HG03575 (cell line): ENCODE measurements around the gene RPGR.
A peak's percentile ranks its signal among the peaks of the same experiment; 100 is the strongest.

Experiments
- ATAC-seq: cut with Tn5 transposase; IDR thresholded peaks from one replicate; pipeline ENCODE4 v1.9.1; 2021; ENCODE audit not compliant: unreplicated experiment, insufficient number of reproducible peaks, low FRiP score; ENCODE audit errors: extremely low read depth

RPGR gene

DNA sequence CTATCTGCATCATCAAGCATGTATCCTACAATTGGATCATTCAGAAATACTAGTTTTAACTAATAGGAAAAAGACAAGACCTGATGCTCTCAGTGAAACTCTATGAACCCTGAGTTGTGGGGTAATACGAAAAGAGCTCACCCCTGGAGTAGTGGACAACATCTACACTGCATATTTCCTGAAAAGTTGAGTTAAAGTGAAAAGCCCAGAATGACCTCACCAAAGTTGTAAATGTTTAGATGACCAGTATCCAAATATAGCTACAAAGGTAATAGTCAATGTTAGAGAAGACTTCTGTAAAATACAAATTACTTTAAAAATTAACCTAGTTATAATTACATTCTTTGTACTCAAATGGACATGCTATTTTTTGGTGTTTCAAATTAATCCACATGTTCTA, 53.9 kb downstream of the RPGR start:
- ATAC-seq, result no peak

DNA sequence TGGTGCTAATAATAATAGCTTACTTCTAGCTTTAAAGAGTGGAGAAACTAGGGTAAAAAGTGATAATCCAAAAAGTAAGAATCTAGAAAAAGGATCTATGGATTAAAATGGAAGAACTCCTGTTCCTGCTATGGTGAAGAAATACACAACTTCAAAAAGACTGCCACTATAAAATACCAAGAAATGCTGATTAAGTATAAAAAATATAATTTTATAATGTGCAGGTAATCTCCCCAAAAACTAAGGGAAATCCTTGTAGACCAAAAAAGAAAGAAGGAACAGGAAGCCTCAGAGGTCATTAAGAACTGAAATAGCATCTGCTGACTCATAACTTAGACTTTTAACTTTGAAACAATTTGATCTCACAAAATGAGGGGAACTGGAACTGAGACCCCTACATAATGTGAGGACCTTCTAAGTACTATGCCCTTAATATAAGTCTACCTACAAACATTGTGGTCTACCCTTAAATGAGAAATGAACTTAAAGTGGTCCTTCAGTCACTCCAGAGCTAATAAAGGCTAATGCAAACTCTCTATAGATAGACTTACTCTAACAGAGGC, 56.1 kb downstream of the RPGR start:
- peak; percentile 67 for ATAC-seq

DNA sequence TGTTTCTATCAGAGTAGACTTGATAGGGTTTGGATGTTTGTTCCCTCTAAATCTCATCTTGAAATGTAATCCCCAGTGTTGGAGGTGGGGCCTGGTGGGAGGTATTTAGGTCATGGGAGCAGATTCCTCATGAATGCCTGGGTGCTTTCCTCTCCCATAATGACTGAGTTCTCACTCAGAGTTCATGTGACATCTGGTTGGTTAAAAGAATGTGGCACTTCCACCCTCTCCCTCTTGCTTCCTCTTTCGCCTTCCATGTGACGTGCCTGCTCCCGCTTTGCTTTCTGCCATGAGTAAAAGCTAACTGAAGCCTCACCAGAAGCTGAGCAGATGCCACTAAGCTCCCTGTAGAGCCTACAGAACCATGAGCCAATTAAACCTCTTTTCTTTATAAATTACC, 59.3 kb downstream of the RPGR start:
- no peak for ATAC-seq

DNA sequence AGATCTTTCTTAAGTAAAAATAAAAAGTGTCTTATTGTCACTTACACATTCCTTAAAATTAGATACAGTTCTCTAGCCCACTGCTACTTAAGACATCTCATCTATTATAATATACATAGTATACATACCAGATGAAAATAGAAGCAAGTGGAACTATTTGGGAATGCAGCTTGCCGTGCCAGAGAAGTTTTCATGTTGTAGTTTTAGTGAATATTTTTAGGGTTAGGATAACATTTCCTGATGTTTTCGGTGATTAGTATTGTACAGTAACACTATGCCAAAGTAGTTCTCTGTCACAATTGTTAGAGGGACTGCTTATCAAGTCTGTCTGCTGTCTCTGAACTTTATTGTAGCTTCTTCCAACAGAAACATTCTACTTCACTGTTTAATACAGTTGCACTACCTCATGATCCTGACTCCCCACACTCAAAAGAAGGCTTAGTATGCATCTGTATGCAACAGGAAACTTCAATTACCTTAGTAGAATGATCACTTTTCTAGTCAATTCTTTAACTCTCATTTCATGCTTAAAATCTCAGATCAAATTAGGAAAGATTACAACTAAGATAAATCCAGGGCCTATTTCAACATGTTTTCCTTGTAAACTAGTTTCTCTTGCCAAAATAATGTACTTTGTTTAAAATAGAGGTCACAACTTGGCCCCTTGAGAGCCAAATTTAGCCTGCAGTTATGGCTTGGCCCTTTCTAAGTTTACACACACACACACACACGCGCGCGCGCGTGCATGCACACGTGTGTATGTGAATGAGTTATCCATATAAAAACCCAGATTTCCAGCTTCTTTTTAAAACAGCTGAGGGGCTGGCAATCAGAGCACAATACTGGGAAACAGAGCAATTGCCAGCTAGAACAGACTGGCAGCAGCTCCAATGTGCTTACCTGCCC, 64.3 kb downstream of the RPGR start:
- ATAC-seq, result no peak

DNA sequence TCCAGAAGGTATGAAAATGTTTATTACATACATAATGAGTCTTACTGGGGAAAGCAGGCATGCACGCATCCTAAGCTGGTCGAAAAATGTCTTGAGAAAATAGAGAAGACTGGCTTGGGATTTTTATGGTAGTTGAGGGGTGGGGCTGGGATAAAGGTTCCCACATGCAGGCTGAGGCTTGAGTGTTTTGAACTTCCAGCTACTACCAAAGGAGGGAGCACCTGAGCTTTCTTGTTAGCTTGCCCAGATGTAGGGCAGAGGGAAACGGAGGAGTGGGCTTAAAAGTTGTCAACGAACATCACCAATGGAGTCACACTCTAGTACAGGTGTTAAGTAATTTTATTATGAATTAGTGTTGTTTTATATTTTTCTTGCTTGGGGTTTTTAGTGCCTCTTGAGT, 67.1 kb downstream of the RPGR start:
- ATAC-seq, result no peak

DNA sequence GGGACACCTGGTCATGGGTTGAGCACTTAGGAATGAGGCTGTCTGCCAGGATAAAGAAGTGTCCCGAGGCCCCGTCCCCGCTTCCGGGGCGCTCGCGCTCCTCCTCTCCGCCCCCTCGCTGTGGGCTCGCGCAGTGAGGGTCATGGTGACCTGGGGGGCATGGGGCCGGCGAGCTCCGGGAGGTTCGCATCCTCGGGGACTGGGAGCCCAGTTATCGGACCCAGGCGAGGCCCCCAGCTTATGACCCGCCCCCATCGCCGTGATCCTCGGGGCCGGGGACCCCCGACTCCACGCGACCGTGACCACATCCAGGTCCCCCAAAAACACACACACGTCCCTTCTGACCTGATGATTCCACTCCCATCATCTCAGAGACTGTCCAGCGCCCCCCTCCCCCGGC, 71.3 kb downstream of the RPGR start:
- no peak for ATAC-seq

DNA sequence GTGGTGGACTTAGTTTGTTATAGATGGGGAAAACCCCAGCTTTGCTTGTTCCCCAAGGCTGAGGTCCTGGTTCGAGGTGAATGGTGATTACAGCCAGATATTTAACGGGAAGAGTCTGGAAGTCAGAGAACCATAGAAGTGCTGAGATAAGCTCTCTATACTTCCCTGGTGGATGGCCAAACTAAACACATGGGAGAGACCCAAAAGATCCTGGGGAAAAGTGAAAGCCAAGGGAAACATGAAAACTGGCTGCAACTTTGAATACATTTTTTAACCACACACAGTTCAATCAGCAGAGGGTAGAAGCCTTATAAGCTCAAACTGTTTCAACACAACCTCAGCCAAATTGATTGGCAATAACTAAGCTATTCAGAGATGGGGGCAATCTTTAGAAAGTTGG, 77.3 kb downstream of the RPGR start:
- ATAC-seq, result no peak

DNA sequence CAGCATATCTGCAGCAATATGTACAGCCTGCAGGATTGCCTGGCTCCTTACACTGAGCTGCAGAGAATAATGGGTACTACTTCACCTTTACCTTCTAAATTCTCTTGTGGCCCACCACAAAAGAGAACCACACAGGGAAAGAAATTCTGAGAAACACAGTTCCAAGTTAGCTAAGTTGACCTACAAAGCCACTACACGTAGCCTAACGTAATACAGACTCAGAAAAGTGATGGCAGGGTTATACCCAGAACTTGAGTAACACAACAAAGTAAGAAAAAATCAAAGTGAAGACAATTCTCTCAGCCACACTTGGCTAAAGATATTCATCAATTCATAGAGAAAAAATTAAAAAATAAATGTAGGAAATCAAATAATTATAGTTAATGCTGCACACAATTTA, 80.3 kb downstream of the RPGR start:
- ATAC-seq, result no peak

DNA sequence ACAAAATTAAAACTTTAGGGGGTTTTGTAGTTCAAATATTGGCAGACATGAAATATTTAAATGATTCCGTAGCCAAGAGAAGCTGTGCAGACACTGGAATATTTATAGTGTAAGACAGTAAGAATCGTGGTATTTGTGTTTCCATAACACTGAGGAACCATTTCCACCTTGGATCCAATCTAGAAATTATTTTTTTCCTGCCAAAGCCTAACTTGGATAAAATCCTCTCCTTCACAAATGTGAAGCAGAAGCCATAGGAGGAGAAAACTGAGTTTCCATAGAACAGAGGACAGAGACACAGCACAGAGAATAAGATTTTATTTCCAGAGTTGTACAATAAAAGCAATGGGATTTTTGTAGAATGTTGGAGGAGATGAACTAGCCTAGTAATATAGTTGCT, 86.8 kb downstream of the RPGR start:
- ATAC-seq, result no peak

DNA sequence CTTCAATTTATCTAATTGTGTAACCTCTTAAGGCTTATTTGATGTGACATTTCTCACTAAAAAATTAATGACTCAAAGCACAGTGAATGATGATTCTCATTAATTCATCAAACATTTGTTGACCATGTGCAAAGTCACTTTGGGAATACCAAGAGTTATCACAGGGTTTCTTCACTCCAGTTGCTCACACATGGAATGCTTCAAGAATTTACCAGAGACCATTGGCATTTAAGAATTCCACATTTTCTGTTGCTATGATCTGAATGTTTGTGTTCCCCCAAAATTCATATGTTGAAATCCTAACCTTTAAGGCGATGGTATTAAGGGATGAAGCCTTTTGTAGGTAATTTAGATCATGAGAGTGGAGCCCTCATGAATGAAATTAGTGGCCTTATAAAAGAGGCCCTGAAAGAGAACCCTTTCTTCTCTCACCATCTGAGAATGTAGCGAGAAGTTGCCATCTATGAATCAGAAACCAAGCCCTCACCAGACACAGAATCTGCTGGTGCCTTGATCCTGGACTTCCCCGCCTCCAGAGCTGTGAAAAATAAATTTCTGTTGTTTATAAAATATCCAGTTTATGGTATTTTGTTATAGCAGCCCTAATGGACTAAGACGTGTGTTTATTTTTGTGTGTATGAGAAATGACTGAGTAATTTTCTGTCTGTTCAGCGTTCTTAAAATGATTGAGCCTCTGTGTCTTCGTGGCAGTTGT, 90.3 kb downstream of the RPGR start:
- ATAC-seq, result no peak

DNA sequence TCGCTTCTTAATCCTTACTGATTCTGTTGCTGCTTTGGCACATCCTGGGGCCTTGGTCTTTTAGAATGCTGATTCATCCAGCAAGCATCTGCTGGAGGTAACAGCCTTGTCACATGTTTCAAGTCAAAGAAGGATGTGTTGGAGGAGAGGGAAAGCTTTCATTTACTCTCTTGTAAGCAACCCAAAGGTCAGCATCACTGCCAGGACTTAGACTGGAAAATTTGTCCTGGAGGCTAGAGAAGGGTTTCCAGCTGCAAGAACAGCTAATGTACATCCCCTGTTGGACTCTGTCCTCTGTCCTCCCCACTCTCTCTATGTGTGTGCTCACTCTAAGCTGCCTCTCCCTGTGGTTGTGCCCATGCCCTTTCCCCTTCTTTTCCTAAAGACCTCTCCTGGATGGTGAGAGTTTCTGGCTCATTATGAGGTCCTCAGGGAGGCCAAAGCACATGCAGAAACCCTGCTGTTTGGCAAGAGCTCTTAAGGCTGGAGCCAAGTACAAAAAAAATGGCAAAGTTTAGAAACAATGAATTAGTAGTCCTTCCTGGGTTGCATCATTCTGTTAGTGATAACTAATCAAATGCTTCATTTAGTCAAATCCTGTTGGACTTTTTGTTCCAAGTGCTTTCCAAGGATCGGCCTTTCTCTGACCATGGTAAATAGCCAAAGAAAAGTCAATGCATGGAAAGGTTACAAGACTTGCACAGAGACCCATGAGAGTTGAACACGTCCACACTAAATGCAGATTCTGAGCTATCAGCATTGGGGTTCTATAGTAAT, 93.2 kb downstream of the RPGR start:
- no peak for ATAC-seq

DNA sequence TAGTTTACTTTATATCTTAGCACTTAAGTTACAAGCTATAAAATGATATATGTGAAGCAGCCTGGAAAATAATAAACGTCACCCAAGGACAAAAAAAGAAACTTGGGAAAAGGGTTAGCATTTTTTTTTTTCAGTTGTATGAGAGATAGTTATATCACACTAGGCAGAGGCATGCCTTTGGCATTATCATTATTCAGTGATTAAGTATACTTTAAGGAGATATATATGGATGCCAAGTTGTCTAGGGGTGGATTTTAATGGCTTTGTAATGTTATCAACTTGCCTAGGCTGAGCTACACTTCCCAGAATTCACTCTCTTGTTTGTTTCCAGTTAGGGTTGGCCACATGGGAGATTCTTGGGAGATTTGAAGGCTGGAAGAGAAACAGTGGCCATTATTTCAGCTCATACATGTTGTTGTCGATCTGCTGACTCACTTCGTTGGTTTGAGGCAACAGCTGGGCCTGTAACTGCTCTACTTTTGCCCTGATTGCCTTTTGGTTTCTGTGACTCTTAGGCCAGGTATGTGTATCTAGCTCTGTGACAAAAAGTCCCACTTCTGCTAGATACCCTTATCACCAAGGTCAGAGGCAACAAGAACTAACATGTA, 95.1 kb downstream of the RPGR start:
- ATAC-seq, result no peak

DNA sequence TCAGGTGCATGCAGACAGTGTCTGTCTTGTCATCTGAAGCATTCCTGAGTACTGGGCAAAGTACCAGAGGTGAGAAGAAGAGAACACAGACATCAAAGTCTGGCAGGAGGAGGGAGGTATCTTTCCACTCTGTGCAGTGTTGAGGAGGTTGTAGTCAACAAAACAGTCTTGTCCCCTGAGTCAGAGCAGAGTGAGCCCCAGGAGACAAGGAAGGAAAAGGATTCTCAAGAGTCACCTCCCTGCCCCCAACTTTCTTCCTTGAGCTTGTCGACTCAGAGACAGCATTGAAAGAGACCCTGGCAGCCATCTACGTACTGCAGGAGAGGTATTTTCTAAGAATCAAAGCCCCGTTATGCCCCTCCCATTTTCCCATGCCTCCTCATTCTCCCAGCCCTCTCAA, 102.2 kb downstream of the RPGR start:
- ATAC-seq, result no peak

DNA sequence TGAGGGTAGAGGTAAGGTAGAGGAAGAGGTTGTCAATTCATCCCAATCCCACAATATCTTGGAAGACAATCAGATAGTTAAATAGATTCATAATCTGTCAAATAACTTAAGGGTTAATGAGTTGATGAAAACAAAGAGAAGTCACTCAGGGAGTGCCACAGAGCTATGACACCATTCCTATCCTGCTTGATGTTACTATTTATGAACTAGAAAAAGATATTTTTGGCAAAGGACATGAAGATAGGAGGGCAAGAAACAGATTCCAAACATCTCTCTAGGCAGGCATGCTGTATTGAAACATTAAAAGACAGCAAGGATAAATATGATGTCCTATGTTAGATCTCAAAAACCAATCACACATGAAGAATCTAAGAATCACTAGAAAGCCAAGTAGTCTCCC, 103.1 kb downstream of the RPGR start:
- ATAC-seq, result no peak

DNA sequence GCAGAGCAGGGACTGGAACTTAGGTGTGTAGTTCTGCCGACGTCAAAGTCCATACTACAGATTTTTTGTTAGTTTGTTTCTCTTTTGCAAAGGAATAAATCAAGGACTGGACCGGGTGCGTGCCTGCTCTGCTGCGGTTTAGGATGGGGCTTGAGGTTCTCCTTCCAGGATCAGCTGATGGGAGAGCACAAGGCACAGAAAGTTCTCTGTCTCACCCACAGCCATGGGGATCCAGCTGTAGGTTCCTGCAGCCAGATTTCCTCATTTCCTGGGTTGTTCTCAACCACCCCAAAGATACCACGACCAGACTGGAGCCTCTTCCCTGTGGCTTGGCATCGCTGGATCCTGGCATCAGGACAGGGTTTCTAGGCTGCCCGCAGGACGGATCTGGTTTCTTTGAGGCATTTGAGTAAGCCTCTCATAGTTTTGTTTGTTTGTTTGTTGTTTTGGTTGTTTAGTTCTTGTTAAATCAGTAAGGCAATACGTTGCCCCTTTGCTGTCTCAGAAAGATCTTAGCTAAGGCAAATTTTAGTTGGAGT, 105.8 kb downstream of the RPGR start:
- no peak for ATAC-seq

DNA sequence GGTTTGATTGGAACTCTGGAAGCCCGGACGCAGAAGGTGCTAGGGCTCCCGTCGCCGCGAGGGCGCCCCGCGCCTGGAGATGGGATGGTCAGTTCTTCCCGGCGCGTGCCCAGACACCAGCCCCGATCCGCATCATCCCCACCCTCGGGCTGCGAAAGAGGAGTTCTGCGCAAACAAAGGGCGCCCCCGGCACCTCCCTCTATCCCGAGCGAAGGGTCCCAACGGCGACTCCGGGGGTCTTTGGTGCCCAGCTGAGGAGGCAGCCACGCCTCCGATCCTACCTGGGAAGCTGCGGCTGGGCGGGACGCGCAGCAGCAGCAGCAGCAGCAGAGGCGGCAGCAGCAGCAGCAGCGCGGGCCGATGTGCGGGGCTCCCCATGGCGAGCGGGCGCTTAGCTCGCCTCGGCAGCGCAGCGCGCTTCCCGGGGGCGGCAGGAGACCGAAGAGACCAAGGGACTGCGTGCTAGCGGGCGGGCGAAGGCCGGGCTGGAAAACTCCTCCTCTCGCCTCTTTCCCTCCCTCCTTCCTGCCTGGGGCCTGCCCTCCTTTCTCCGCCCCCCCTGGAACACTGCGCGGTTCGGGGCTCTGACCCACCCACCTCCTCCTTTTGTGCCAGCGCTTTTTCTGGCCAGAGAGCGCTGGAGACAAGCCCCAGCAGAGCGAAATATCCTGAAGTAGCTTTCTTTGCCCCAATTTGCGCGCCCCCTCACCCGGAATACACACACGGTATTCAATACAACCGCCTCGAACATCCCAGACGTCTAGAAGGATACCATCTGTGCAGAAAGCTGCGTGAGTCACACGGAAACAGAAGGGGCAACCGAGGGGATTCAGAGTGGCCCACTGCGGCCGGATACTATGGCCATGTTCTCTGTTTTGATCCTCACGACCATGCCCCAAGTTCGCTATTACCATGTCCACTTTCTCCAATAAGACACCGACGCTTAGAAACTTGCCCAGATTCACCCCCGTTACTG, 106.6 kb downstream of the RPGR start, which contains the start of gene SRPX:
Gene SRPX, minus strand, starts transcription at position 457 of the 976 bp plus-strand sequence. Its CDS starts 79 bp downstream, at position 378.
- no peak for ATAC-seq

DNA sequence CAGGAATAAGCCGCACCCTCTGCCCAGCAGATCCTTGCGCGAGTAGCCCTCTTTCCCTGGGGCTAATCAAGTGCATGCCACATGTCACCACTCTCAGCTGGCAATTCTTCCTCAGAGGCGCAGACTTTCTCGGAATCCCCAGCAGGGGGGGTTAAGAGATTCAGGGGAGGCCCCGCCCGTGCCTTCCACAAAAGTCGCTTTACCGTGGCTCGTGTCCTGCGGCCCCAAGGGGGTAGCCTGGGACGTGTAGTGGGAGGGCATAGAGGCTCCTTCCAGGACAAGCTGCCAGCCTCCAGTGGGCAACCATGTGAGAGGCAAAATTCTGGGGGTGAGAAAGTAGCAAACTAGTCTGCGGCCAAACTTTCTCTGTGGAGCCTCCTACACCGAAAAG, 107.3 kb downstream of the RPGR start:
- no peak for ATAC-seq
